ENCODE data around the gene SERINC4. TPM values are rescaled to one million over a fixed set of nuclear protein-coding genes. Genes with fewer than 3 reads are reported as not detected.
"Not testable (repeated sequence)": the region's sequence is repeated elsewhere in the genome, so short reads cannot be mapped to it uniquely, and the experiment has no call there.

SERINC4 gene
- total RNA-seq, 4 donors from 2014 or later: 0.28 to 0.49 TPM; not detected in 2

- H3K4me1 ChIP-seq: peaks cover 0 to 16% of the 10 kb centered on the region in 2 donors
- H3K4me3 ChIP-seq: no peak overlapping the region
- H3K27ac ChIP-seq: no peak overlapping the region
- no peak for DNase-seq
- H3K27me3 ChIP-seq: no peaks in the 10 kb centered on the region
- intact Hi-C loops (cut with DNase I; ENCODE audit: low total_unique reads): no loop called here
- no peaks in the 10 kb centered on the region for H3K36me3 ChIP-seq
- no peak for TF ChIP-seq POLR2A (IDR thresholded peaks at IDR 0.05)
- no peak for TF ChIP-seq CTCF (IDR thresholded peaks at IDR 0.05)
- no peaks in the 10 kb centered on the region for H3K9me3 ChIP-seq
These were observed 48.1 kb downstream of the SERINC4 start for GRCh38 chr15:43751885-43752284.

GRCh38 chr15:43749690-43750345, 50.2 kb downstream of the SERINC4 start:
- peaks cover 0 to 16% of the 10 kb centered on the region in 2 donors for H3K4me1 ChIP-seq
- H3K4me3 ChIP-seq: no peak overlapping the region
- intact Hi-C loops (cut with DNase I; ENCODE audit: low total_unique reads): no loop called here
- no peak overlapping the region for H3K27ac ChIP-seq
- TF ChIP-seq CTCF (IDR thresholded peaks at IDR 0.05): no peak
- no peak for TF ChIP-seq POLR2A (IDR thresholded peaks at IDR 0.05)
- no peaks in the 10 kb centered on the region for H3K9me3 ChIP-seq
- no peaks in the 10 kb centered on the region for H3K27me3 ChIP-seq
- no peaks in the 10 kb centered on the region for H3K36me3 ChIP-seq
- DNase-seq: no peak

DNA sequence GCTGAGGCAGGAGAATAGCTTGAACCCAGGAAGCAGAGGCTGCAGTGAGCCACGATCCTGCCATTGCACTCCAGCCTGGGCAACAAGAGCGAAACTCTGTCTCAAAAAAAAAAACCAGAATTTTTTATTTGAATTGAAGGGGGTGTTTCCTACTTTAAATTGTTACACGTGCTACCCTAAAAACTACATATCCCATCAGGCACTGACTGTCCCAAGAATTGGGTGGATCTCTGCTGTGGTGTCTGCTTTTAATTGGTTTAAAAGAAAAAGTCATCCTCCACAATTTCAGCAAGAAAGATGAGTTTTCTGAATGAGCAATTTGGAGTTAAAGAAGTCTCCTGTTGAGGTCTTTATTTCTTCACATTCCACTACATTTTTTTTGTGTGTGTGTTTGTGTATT, 51.6 kb downstream of the SERINC4 start:
- no peak for TF ChIP-seq POLR2A (IDR thresholded peaks at IDR 0.05)
- TF ChIP-seq CTCF (IDR thresholded peaks at IDR 0.05): no peak
- intact Hi-C loops (cut with DNase I; ENCODE audit: low total_unique reads): no loop called here
- Histone ChIP-seq H3K36me3 (no peaks in the 10 kb centered on the region), H3K4me3 (no peak overlapping the region), H3K27ac (no peak overlapping the region), H3K27me3 (no peaks in the 10 kb centered on the region), H3K9me3 (no peaks in the 10 kb centered on the region), H3K4me1 (peaks cover 0 to 16% of the 10 kb centered on the region in 2 donors)
- no peak for DNase-seq

GRCh38 chr15:43746903-43747309, 53.1 kb downstream of the SERINC4 start:
- H3K27me3 ChIP-seq; intact Hi-C loops (cut with DNase I; ENCODE audit: low total_unique reads); H3K36me3 ChIP-seq; DNase-seq; H3K9me3 ChIP-seq: not testable (repeated sequence)
- Histone ChIP-seq H3K4me3 (peak overlapping the region; percentile 70), H3K27ac (peak overlapping the region; percentile 86 to 88), H3K4me1 (peaks cover 0 to 16% of the 10 kb centered on the region in 2 donors)

GRCh38 chr15:43746245-43746902, 53.6 kb downstream of the SERINC4 start, which contains the start of gene PDIA3:
Gene PDIA3, plus strand, starts transcription at chr15:43746438. Its CDS starts 102 bp downstream, at chr15:43746540.
- peak; percentile 90 to 95 for DNase-seq
- H3K27ac ChIP-seq: peak within 1 kb of the TSS; percentile 86 to 88
- intact Hi-C loops (cut with DNase I; ENCODE audit: low total_unique reads); H3K27me3 ChIP-seq; H3K9me3 ChIP-seq; H3K36me3 ChIP-seq: not testable (repeated sequence)
- H3K4me3 ChIP-seq: peak within 1 kb of the TSS; percentile 70
- TF ChIP-seq POLR2A (IDR thresholded peaks at IDR 0.05): peak; percentile 96 to 99
- TF ChIP-seq CTCF (IDR thresholded peaks at IDR 0.05): peak in 1 of 4 experiments; percentile 46
- peaks cover 0 to 16% of the 10 kb centered on the region in 2 donors for H3K4me1 ChIP-seq

MicroRNAs within 50 kb of the gene (microRNA counts, 767-probe panel; counts per million panel counts)
- microRNA hsa-miR-1282: 0 counts per million in 2 donors

Small RNA genes within 50 kb of the gene (microRNA-seq; reads per million reads assigned to microRNA genes)
- gene MIR1282 (ENCODE audit: borderline microRNAs expressed, borderline replicate concordance): not detected

Small RNA genes within 50 kb of the gene (small RNA-seq; reads per million reads assigned to genes)
- not detected for gene MIR1282

Other genes with a start within 250 kb of the SERINC4 start
- 10 to 100 TPM in 3 of 4 donors, 1 to 10 TPM in 1; 7.1 to 74.8 (median 42.6) TPM for gene PPIP5K1, start 210.0 kb downstream of the SERINC4 start, total RNA-seq
- under 1 TPM in 2 of 4 donors, not detected in 2; 0.29 to 0.90 TPM for gene CKMT1B, start 206.2 kb downstream of the SERINC4 start, total RNA-seq
- gene STRC, start 181.4 kb downstream of the SERINC4 start, total RNA-seq: 1 to 10 TPM in 1 of 4 donors, under 1 TPM in 2, not detected in 1; under 0.01 to 2.3 (median 0.88) TPM
- gene CATSPER2, start 151.4 kb downstream of the SERINC4 start, total RNA-seq: 10 to 100 TPM in 1 of 4 donors, 1 to 10 TPM in 2, under 1 TPM in 1; 0.51 to 18.9 (median 3.3) TPM
- not detected for gene CKMT1A, start 106.4 kb downstream of the SERINC4 start, total RNA-seq
- 100 to 1,000 TPM in 3 of 4 donors, 10 to 100 TPM in 1; 82.6 to 264 (median 188) TPM for gene PDIA3, start 53.8 kb downstream of the SERINC4 start, total RNA-seq
- gene ELL3, start 23.3 kb downstream of the SERINC4 start, total RNA-seq: 1 to 10 TPM in 2 of 4 donors, under 1 TPM in 1, not detected in 1; 0.59 to 9.6 (median 9.6) TPM
- 100 to 1,000 TPM; 131 to 715 (median 367) TPM for gene SERF2, start 7.9 kb downstream of the SERINC4 start, total RNA-seq
- gene HYPK, start 379 bp upstream of the SERINC4 start, total RNA-seq: 10 to 100 TPM in 3 of 4 donors, 1 to 10 TPM in 1; 4.8 to 42.3 (median 14.1) TPM
- gene MFAP1, start 24.5 kb upstream of the SERINC4 start, total RNA-seq: 10 to 100 TPM in 3 of 4 donors, 1 to 10 TPM in 1; 9.5 to 26.3 (median 15.1) TPM
- gene WDR76, start 26.8 kb upstream of the SERINC4 start, total RNA-seq: 100 to 1,000 TPM in 1 of 4 donors, 10 to 100 TPM in 1, 1 to 10 TPM in 1, under 1 TPM in 1; 0.59 to 114 (median 13.0) TPM